ENCODE data around the gene FMC1. TPM values are rescaled to one million over a fixed set of nuclear protein-coding genes. Genes with fewer than 3 reads are reported as not detected.
A peak's percentile ranks its signal among the peaks of the same experiment; 100 is the strongest.
"Not testable (repeated sequence)": the region's sequence is repeated elsewhere in the genome, so short reads cannot be mapped to it uniquely, and the experiment has no call there.

FMC1 gene
- total RNA-seq, 1 experiment from 2014 or later = 8.1 TPM

- DNase-seq (ENCODE audit: low read depth) = peak; percentile 99
These were observed 915 bp upstream of the FMC1 start for GRCh38 chr7:139340037-139340807.

GRCh38 chr7:139340808-139341057, 404 bp upstream of the FMC1 start:
- no peak for DNase-seq (ENCODE audit: low read depth)

- DNase-seq (ENCODE audit: low read depth) = no peak
These were observed 664 bp downstream of the FMC1 start for GRCh38 chr7:139341776-139342226.

GRCh38 chr7:139345042-139345441, 3.9 kb downstream of the FMC1 start:
- DNase-seq (ENCODE audit: low read depth) = no peak

GRCh38 chr7:139351027-139351426, 9.9 kb downstream of the FMC1 start:
- DNase-seq (ENCODE audit: low read depth) = no peak

- no peak for DNase-seq (ENCODE audit: low read depth)
These were observed 13.6 kb downstream of the FMC1 start for GRCh38 chr7:139354729-139355128.

DNA sequence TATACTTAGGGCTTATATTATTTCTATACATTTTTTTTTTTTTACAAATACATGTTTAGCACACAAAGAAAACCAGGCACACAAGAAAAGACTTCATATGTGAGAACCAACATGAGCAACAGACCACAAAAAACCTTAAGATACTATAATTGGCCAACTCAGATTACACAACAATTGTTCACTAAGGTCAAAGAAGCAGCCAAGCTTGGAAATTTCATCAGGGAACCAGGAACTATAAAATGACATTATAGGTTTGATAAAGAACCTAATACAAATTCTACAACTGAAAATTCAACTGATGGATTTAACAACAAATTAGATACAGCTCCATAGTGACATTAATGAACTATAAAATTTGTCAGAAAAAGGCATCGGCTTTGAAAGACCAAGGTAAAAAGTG, 14.2 kb downstream of the FMC1 start:
- no peak for DNase-seq (ENCODE audit: low read depth)

- not testable (repeated sequence) for DNase-seq (ENCODE audit: low read depth)
These were observed 16.8 kb downstream of the FMC1 start for GRCh38 chr7:139357729-139358506.

DNA sequence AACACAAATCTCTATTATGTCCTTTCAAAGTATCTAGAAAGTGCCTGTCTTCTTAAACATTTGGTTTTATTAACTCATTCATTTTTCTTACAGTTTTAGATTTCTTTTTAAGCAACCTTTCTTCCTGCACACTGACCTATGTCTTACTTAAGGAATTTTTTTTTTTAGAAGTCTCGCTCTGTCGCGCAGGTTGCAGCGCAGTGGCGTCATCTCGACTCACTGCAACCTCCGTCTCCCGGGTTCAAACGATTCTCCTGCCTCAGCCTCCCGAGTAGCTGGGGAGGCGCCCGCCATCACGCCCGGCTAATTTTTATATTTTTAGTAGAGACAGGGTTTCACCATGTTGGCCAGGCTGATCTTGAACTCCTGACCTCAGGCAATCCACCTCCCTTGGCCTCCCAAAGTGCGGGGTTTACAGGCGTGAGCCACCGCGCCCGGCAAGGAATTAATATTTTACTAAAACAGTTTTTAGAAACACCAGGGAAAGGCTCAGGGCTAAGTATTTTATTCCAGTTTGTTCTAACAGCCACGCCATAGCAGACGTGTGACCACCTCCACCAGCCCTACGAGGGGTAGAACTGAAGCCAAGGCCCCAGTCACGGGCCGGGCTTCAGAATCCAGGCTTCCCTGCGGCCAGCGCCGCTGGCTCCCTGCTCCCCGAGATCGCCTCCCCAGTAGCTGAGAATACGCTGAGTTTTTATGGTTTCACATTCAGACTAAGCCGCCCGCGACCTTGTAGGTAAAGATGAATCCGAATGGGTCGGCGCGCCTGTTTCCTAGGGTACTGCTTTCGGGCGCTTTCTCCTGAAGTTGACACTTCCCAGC, 17.6 kb downstream of the FMC1 start:
- peak; percentile 40 for DNase-seq (ENCODE audit: low read depth)

DNA sequence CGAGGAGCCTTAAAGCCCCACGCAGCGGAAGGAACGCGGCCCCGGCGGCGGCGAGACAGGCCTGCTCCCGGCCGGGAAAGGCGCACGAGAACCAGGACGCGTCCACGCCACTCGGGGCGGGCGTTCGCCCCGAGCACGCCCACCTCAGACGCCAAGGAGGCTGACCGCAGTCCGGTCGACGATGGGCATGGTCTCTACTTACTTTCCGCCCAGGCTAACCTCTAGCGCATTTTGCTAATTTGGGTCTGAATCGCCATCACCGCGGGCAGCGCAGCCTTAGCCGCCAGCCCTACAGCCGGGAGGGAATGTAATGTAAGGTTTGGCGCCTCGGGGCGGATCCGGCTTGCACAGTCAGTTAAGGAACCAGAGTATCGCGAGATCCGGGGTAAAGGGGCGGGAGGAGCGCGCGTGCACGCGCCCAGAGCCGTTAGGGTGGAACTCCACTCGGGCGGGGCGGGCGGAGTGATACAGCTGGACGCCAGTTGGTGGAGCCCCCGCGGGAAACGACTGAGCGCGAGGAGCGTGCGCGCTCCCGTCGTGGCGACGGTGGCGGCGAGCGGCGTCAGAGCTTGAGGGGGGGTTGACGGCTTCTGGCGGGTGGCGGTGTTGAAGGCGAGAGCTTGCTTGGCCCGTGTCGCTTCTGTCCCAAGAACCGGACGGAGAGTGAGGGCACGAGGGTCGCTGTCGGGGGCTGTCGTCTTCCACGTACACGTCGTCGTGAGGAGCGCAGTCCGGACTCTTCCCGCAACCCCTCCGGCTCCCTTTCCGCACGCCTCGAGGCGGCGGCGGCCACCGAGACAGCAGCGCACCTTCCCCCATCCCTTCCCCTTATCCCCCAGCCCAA, 18.5 kb downstream of the FMC1 start, which contains the start of gene LUC7L2:
LUC7L2 (plus strand) TSS at position 529 of the 844 bp plus-strand sequence. CDS start 368 bp downstream, outside the sequence.
- peak; percentile 97 for DNase-seq (ENCODE audit: low read depth)

GRCh38 chr7:139360210-139360947, 19.2 kb downstream of the FMC1 start:
- DNase-seq (ENCODE audit: low read depth) = peak; percentile 93

- DNase-seq (ENCODE audit: low read depth) = no peak
These were observed 19.8 kb downstream of the FMC1 start for GRCh38 chr7:139360948-139361307.

- DNase-seq (ENCODE audit: low read depth) = no peak
These were observed 20.4 kb downstream of the FMC1 start for GRCh38 chr7:139361523-139361922.

DNA sequence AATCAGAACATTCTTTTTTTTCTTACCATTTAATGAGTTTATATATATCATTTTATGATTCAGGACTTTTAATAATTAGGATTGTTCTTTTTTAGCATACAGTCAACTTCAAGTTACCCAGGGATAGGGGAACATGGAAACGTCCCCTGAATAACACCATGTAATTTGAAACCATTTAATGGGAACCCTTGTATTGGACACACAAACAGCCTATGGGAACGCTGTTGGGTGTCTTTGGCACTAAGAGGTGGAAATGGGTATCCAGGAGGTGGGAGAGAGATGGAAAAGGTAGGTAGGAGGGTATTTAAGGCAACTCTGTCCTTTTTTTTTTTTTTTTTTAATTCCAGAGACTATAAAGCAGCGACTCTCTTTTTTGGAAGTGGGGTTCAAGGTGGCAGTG, 21.2 kb downstream of the FMC1 start:
- DNase-seq (ENCODE audit: low read depth) = no peak

- no peak for DNase-seq (ENCODE audit: low read depth)
These were observed 21.8 kb downstream of the FMC1 start for GRCh38 chr7:139362981-139363380.

- DNase-seq (ENCODE audit: low read depth) = no peak
These were observed 24.2 kb downstream of the FMC1 start for GRCh38 chr7:139365336-139365735.

DNA sequence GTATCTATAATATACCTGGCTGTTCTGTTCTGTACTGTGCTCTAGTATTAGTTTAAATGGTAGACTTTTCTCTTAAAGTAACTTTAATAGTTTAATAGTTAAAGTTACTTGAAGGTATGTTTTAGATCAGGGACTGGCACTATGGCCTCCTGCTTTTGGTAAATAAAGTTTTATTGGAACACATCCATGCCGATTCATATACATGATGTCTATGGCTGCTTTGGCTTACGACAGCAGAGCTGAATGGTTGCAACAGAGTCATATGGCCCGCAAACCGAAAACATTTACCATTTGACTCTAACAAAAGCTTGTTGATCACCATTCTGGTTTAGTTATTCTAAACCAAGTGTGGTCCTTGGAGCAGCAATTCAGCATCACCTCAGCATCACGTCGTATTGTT, 25.3 kb downstream of the FMC1 start:
- DNase-seq (ENCODE audit: low read depth) = no peak

- no peak for DNase-seq (ENCODE audit: low read depth)
These were observed 26.5 kb downstream of the FMC1 start for GRCh38 chr7:139367438-139368155.

DNA sequence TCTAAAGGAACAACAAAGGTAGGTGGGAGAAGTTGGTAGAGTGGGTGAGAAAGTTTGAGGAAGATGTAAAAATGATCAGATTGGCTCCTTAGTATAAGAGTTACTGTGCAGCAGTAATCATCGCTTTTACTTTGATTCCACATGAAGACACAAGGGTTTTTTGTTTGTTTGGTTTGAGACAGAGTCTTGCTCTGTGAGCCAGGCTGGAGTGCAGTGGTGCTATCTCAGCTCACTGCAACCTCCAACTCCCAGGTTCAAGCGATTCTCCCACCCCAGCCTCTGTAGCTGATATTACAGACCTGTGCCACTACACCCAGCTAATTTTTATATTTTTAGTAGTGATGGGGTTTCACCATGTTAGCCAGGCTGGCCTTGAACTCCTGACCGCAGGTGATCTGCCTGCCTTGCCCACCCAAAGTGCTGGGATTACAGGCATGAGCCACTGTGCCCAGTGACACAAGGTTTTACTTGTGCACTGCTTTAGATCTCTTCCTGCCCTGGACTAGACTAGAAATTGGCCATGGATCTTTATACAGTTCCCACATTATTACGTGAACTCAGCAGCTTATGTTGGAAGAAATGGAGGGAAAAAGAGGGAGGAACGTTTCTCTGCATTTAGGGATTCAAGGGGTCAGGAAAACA, 29.3 kb downstream of the FMC1 start:
- DNase-seq (ENCODE audit: low read depth) = no peak
